K562 (cell line): Measurements from ENCODE around the gene EMC8.

Experiments
- CCNT2 ChIP-seq: IDR thresholded peaks from 2 replicates; pipeline ENCODE4 v1.6.1; 2011; ENCODE audit warnings: borderline replicate concordance, low read depth, mild to moderate bottlenecking, moderate library complexity, mixed read lengths, low read length; ENCODE audit not compliant: insufficient read length; ENCODE audit errors: extremely low read depth
- IRF2 ChIP-seq: sonication (generic); formaldehyde crosslinking; IDR thresholded peaks from 2 replicates; pipeline ENCODE4 v1.8.1; 2022; ENCODE audit warnings: mild to moderate bottlenecking, missing genetic modification reagents
- KLF10 ChIP-seq: fragments of 250-450 bp; sonication (Bioruptor Pico); IDR thresholded peaks from 2 replicates; pipeline ENCODE4 v1.6.1; 2021; ENCODE audit warnings: matching md5 sums
- POLR2A ChIP-seq: fragments of 450-650 bp; conservative IDR thresholded peaks from 2 replicates; pipeline ENCODE4 v1.6.1; 2016
- PRPF4 ChIP-seq: fragments of 200-400 bp; formaldehyde crosslinking; IDR thresholded peaks from one replicate; pipeline ENCODE4 v1.6.1; 2017; ENCODE audit warnings: low read length, low read depth, mild to moderate bottlenecking; ENCODE audit not compliant: insufficient read depth, poor library complexity, severe bottlenecking
- RFX5 ChIP-seq: IDR thresholded peaks from 2 replicates; pipeline ENCODE4 v1.6.1; 2011; ENCODE audit warnings: low read depth, mild to moderate bottlenecking, improper control_type of control experiment, low read length
- RNF2 ChIP-seq: sonication (generic); IDR thresholded peaks from 2 replicates; pipeline ENCODE4 v1.6.1; 2016
- ZBTB1 ChIP-seq: sonication (generic); formaldehyde crosslinking; IDR thresholded peaks from 2 replicates; pipeline ENCODE4 v1.8.1; 2023; ENCODE audit warnings: missing genetic modification reagents, low read depth, mild to moderate bottlenecking, borderline replicate concordance
- ZNF146 ChIP-seq: IDR thresholded peaks from one replicate; pipeline ENCODE4 v1.6.1; 2018; ENCODE audit warnings: missing compliant biosample characterization; ENCODE audit not compliant: unreplicated experiment
- ZNF274 ChIP-seq: IDR thresholded peaks from 2 replicates; pipeline ENCODE4 v1.6.1; 2011; ENCODE audit warnings: low read depth, mild to moderate bottlenecking, low read length, moderate library complexity, borderline replicate concordance
- TF ChIP-seq, protein P1 (sequence below), 3 experiments: IDR thresholded peaks in 2 of 3; conservative IDR thresholded peaks in 1 of 3; 2 replicates each; pipeline ENCODE4 v1.5.1; 2011 to 2012; ENCODE audit warnings: low read length in 3 of 3, mild to moderate bottlenecking in 3 of 3, control low read depth in 2 of 3, improper control_type of control experiment in 1 of 3, inconsistent platforms in 1 of 3, low read depth in 1 of 3, mixed read lengths in 1 of 3, moderate library complexity in 1 of 3; ENCODE audit not compliant: insufficient read depth in 2 of 3
- TF ChIP-seq, protein P2 (sequence below): sonication (generic); formaldehyde crosslinking; IDR thresholded peaks from 2 replicates; pipeline ENCODE4 v1.8.1; 2023; ENCODE audit warnings: mild to moderate bottlenecking, missing genetic modification reagents

DNA sequence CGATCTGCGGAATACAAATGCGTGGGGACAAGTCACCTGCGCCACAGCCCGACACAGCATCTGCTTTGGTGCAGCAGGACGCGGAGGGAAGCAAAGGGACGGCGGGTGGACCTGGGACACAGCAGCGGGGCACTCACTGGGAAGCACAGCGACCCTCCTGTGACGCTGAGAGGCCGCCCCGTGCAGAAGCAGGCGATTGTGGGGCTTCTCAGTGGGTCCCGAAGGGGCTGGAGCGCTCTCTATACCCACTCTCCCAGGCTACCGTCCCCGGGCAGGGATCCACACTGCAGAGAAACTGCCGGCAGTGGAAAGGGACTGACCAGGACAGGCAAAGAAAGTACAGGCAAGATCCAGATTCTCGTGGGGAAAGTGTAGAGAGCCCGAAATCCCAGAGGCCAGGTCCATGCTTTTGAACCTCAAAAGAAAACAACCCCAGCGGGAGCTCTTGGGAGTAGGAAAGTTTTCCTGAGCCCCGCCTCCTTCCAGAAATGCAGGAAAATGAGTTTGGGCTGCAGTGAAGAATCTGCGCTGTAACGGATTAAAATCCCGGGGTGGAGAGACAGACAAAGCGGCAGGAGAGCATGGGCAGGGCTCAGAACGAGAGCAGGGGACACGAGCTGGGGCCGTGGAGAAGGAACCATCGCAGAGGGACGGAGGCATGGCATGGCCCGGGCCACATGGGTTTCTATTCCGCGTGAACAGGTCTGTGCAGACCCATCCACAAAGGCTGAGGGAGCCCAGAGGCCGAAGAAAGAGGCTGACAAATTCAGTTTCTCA lies 12.9 kb upstream of the EMC8 start:
- TF ChIP-seq, protein P1, sequence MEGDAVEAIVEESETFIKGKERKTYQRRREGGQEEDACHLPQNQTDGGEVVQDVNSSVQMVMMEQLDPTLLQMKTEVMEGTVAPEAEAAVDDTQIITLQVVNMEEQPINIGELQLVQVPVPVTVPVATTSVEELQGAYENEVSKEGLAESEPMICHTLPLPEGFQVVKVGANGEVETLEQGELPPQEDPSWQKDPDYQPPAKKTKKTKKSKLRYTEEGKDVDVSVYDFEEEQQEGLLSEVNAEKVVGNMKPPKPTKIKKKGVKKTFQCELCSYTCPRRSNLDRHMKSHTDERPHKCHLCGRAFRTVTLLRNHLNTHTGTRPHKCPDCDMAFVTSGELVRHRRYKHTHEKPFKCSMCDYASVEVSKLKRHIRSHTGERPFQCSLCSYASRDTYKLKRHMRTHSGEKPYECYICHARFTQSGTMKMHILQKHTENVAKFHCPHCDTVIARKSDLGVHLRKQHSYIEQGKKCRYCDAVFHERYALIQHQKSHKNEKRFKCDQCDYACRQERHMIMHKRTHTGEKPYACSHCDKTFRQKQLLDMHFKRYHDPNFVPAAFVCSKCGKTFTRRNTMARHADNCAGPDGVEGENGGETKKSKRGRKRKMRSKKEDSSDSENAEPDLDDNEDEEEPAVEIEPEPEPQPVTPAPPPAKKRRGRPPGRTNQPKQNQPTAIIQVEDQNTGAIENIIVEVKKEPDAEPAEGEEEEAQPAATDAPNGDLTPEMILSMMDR (IDR thresholded peaks at IDR 0.05 in 2 of 3, conservative IDR thresholded peaks at IDR 0.05 in 1 of 3; ENCODE audit: insufficient read depth in 2 of 3, low read depth in 1 of 3, low read length in 3 of 3): no peak
- TF ChIP-seq POLR2A: no peak
- TF ChIP-seq KLF10 (CRISPR knock-in tag): no peak
- no peak for TF ChIP-seq ZNF274
- no peak for TF ChIP-seq RNF2
- TF ChIP-seq CCNT2: no peak
- TF ChIP-seq ZBTB1 (CRISPR knock-in tag): no peak
- TF ChIP-seq, protein P2, sequence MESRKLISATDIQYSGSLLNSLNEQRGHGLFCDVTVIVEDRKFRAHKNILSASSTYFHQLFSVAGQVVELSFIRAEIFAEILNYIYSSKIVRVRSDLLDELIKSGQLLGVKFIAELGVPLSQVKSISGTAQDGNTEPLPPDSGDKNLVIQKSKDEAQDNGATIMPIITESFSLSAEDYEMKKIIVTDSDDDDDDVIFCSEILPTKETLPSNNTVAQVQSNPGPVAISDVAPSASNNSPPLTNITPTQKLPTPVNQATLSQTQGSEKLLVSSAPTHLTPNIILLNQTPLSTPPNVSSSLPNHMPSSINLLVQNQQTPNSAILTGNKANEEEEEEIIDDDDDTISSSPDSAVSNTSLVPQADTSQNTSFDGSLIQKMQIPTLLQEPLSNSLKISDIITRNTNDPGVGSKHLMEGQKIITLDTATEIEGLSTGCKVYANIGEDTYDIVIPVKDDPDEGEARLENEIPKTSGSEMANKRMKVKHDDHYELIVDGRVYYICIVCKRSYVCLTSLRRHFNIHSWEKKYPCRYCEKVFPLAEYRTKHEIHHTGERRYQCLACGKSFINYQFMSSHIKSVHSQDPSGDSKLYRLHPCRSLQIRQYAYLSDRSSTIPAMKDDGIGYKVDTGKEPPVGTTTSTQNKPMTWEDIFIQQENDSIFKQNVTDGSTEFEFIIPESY: no peak
- TF ChIP-seq PRPF4: no peak
- TF ChIP-seq ZNF146: no peak
- TF ChIP-seq RFX5: no peak
- no peak for TF ChIP-seq IRF2
